ENCODE measurements around the gene MT1HL1. TPM values are rescaled to one million over a fixed set of nuclear protein-coding genes. Genes with fewer than 3 reads are reported as not detected.

Gene MT1HL1
- total RNA-seq = not detected

GRCh38 chr1:237004116-237004515 is at the start of gene MT1HL1:
TSS of gene MT1HL1 (minus strand) at chr1:237004441. CDS start at chr1:237004372, 69 bp downstream.
- H3K4me3 Mint-ChIP-seq = no peak within 1 kb of the TSS
- DNase-seq = no peak
- H3K27ac Mint-ChIP-seq = no peak within 1 kb of the TSS
- H3K9me3 Mint-ChIP-seq = no peaks in the 10 kb centered on the region
- H3K27me3 Mint-ChIP-seq = no peaks in the 10 kb centered on the region
- POLR2A ChIA-PET = no interaction called here
- no peaks in the 10 kb centered on the region for H3K4me1 Mint-ChIP-seq
- CTCF ChIA-PET = no interaction called here
- no peaks in the 10 kb centered on the region for H3K36me3 Mint-ChIP-seq (ENCODE audit: low read depth)

- H3K27ac Mint-ChIP-seq = no peak overlapping the region
- no peak for DNase-seq
- ChIA-PET POLR2A (no interaction called here), CTCF (no interaction called here)
- H3K9me3 Mint-ChIP-seq = no peaks in the 10 kb centered on the region
- no peaks in the 10 kb centered on the region for H3K36me3 Mint-ChIP-seq (ENCODE audit: low read depth)
- peaks cover 6% of the 10 kb centered on the region for H3K27me3 Mint-ChIP-seq
- H3K4me3 Mint-ChIP-seq = no peak overlapping the region
- no peaks in the 10 kb centered on the region for H3K4me1 Mint-ChIP-seq
These were observed 46.7 kb upstream of the MT1HL1 start for GRCh38 chr1:237050915-237051314.

GRCh38 chr1:237050185-237050584 is 45.9 kb upstream of the MT1HL1 start:
- no peak for DNase-seq
- ChIA-PET POLR2A (no interaction called here), CTCF (no interaction called here)
- no peaks in the 10 kb centered on the region for H3K4me1 Mint-ChIP-seq
- no peaks in the 10 kb centered on the region for H3K9me3 Mint-ChIP-seq
- no peaks in the 10 kb centered on the region for H3K36me3 Mint-ChIP-seq (ENCODE audit: low read depth)
- H3K4me3 Mint-ChIP-seq = no peak overlapping the region
- peaks cover 10% of the 10 kb centered on the region for H3K27me3 Mint-ChIP-seq
- H3K27ac Mint-ChIP-seq = no peak overlapping the region

- Mint-ChIP-seq H3K4me1 (no peaks in the 10 kb centered on the region), H3K4me3 (no peak overlapping the region), H3K27me3 (peaks cover 20% of the 10 kb centered on the region), H3K9me3 (no peaks in the 10 kb centered on the region), H3K27ac (no peak overlapping the region), H3K36me3 (ENCODE audit: low read depth) (no peaks in the 10 kb centered on the region)
- CTCF ChIA-PET = no interaction called here
- POLR2A ChIA-PET = no interaction called here
- DNase-seq = no peak
These were observed 44.6 kb upstream of the MT1HL1 start for GRCh38 chr1:237048803-237049202.

- POLR2A ChIA-PET = no interaction called here
- H3K4me3 Mint-ChIP-seq = no peak overlapping the region
- no peaks in the 10 kb centered on the region for H3K9me3 Mint-ChIP-seq
- no peak for DNase-seq
- H3K36me3 Mint-ChIP-seq (ENCODE audit: low read depth) = peaks cover 3% of the 10 kb centered on the region
- peaks cover 10% of the 10 kb centered on the region for H3K4me1 Mint-ChIP-seq
- CTCF ChIA-PET = no interaction called here
- no peak overlapping the region for H3K27ac Mint-ChIP-seq
- H3K27me3 Mint-ChIP-seq = peaks cover 46% of the 10 kb centered on the region
These were observed 41.2 kb upstream of the MT1HL1 start for GRCh38 chr1:237045278-237046016.

- Mint-ChIP-seq H3K4me3 (no peak overlapping the region), H3K4me1 (peaks cover 10% of the 10 kb centered on the region), H3K36me3 (ENCODE audit: low read depth) (peaks cover 3% of the 10 kb centered on the region), H3K27me3 (peaks cover 47% of the 10 kb centered on the region), H3K9me3 (no peaks in the 10 kb centered on the region), H3K27ac (no peak overlapping the region)
- CTCF ChIA-PET = no interaction called here
- no peak for DNase-seq
- POLR2A ChIA-PET = no interaction called here
These were observed 39.8 kb upstream of the MT1HL1 start for GRCh38 chr1:237043846-237044636.

DNA sequence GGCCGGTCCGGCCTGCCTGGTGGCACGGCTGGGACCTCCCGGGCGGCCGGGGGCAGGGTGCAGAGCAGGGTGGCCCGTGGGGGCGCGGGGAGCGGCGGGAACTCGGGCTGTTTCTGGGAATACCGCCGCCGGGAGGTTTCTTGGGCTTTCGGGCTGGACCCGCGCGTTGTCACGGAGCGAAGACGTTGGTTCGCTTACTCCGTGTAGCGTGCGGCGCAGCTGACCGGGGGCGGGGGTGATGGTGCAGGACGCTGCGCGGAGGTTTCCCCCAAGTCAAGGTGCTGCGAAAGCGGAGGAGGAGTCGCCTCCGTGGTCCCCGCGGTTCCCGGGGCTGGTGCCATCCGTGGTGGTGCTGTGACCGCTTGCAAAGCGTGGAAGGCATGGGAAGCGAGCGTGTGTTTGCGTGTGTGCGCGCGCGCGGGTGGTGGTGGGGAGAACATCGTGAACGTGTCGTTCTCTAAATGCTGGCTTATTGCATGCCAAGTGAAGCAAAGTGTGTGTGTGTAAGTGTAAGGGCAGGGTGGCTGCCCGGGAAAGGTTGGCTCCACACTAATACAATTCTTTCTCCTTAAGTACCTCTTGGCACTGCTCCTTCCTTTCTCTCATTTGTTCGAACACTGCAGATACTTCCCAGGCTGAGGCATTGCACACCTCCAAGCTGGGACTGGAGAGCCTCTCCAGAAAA is 38.8 kb upstream of the MT1HL1 start:
- no peaks in the 10 kb centered on the region for H3K9me3 Mint-ChIP-seq
- no peak for DNase-seq
- H3K4me1 Mint-ChIP-seq = peaks cover 10% of the 10 kb centered on the region
- no peak overlapping the region for H3K4me3 Mint-ChIP-seq
- CTCF ChIA-PET = no interaction called here
- no peak overlapping the region for H3K27ac Mint-ChIP-seq
- POLR2A ChIA-PET = no interaction called here
- peaks cover 49% of the 10 kb centered on the region for H3K27me3 Mint-ChIP-seq
- H3K36me3 Mint-ChIP-seq (ENCODE audit: low read depth) = peaks cover 3% of the 10 kb centered on the region

GRCh38 chr1:237042526-237042891 is 38.3 kb upstream of the MT1HL1 start:
- H3K27me3 Mint-ChIP-seq = peaks cover 49% of the 10 kb centered on the region

DNA sequence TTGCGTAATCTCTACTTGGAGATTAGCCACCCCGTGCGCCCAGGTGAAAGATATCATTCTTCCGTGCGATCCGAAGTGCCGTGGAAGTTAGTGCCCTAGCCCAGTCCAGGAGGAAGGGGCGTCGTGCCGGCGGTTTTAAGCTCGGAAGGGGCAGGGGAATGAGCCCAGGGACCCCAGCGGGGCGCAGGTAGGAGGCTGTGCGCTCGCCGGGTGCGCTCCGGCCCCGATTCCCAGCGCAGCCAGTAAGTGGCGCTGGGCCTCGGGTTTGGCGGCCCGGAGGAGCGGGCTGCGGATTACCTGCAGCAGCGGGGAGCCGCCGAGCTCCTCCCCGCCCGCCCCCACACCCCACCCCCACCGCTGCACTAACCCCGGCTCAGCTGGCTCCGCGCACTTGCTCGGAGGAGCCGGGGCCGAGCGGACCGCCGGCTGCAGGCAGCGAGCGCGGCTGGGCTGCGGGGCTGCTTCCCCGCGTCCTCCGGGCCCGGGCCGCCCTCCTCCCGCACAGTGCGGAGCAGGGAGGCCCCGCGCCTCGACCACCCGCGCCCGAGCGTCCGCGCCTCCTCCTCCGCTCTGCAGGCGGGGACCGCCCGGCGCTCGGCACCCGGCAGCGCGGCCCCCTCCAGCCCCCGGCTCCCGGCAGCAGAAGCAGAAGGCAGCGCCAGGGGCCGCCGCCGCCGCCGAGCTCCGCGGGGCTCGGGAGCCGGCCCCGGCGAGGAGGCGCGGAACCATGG is 37.7 kb upstream of the MT1HL1 start, which contains the start of gene RYR2:
TSS of gene RYR2 (plus strand) at position 390 of the 731 bp plus-strand sequence. CDS start at position 728, 338 bp downstream.
- Mint-ChIP-seq H3K4me1 (peaks cover 10% of the 10 kb centered on the region), H3K27ac (no peak within 1 kb of the TSS), H3K27me3 (peaks cover 49% of the 10 kb centered on the region), H3K36me3 (ENCODE audit: low read depth) (peaks cover 3% of the 10 kb centered on the region), H3K4me3 (peak within 1 kb of the TSS; percentile 4), H3K9me3 (no peaks in the 10 kb centered on the region)
- DNase-seq = no peak
- ChIA-PET POLR2A (no interaction called here), CTCF (no interaction called here)

More at GRCh38 chr1:237042526-237042891, 38.3 kb upstream of the MT1HL1 start:
- Mint-ChIP-seq H3K36me3 (ENCODE audit: low read depth) (peaks cover 3% of the 10 kb centered on the region), H3K9me3 (no peaks in the 10 kb centered on the region), H3K4me1 (peaks cover 10% of the 10 kb centered on the region), H3K4me3 (no peak overlapping the region), H3K27ac (no peak overlapping the region)
- POLR2A ChIA-PET = no interaction called here
- CTCF ChIA-PET = no interaction called here
- no peak for DNase-seq

DNA sequence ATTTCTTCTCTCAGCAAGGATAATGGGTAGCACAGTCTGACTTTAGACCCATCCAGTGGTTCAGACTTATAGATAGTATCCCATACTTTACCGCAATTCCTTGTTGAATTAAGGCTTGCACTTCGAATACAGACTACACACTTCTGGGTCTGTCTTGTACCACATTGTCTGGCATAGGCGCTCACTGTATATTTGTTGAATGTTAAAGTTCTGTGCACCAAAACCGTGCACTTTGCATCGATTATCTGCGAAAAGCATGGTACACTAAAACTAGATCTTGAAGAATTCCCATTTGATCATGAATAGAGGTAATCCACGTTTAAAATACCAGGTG is 37.2 kb upstream of the MT1HL1 start:
- Mint-ChIP-seq H3K36me3 (ENCODE audit: low read depth) (peaks cover 3% of the 10 kb centered on the region), H3K4me1 (peaks cover 10% of the 10 kb centered on the region), H3K27ac (no peak overlapping the region), H3K4me3 (peak overlapping the region; percentile 4), H3K9me3 (no peaks in the 10 kb centered on the region), H3K27me3 (peaks cover 49% of the 10 kb centered on the region)
- no peak for DNase-seq
- ChIA-PET POLR2A (no interaction called here), CTCF (no interaction called here)

DNA sequence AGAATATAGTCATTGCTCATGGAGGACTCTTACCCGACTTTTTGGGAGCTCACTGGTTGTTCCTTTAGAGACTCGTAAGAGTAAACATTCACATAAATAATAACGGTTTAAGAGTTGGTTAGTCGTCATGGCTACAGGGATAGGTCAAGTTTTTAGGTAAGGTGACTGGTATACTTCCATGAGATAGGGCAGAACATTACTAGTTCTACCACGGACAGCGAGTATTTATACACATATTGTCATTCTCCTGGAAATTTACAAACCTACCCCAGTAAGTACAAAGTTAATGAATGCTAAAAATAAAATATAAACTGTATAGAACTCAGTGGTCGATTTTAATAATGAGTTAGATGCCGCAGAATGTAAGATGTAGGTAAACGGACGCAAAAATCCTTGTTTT is 36.6 kb upstream of the MT1HL1 start:
- peaks cover 3% of the 10 kb centered on the region for H3K36me3 Mint-ChIP-seq (ENCODE audit: low read depth)
- peaks cover 10% of the 10 kb centered on the region for H3K4me1 Mint-ChIP-seq
- CTCF ChIA-PET = interaction anchor here (1.0 kb wide), 1 partner anchor 90 kb away, joined by 3 read pairs; no protein-coding TSS in a partner anchor
- H3K9me3 Mint-ChIP-seq = no peaks in the 10 kb centered on the region
- H3K4me3 Mint-ChIP-seq = no peak overlapping the region
- POLR2A ChIA-PET = no interaction called here
- H3K27ac Mint-ChIP-seq = no peak overlapping the region
- H3K27me3 Mint-ChIP-seq = peaks cover 44% of the 10 kb centered on the region
- no peak for DNase-seq

- H3K27ac Mint-ChIP-seq = no peak overlapping the region
These were observed 34.0 kb upstream of the MT1HL1 start for GRCh38 chr1:237038211-237038610.

DNA sequence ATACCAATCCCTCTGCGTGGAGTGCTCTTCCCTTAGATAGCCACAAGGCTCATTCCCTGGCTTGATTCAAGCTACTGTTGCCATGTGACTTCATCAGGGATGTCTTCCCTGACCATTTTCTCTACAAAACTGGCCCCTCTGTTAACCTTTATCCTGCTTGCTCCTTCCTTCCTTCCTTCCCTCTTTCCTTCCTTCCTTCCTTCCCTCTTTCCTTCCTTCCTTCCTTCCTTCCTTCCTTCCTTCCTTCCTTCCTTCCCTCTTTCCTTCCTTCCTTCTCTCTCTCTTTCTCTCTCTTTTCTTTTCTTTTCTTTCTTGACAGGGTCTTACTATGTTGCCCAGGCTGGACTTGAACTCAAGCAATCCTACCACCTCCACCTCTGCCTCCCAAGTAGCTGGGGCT is 31.5 kb upstream of the MT1HL1 start:
- Mint-ChIP-seq H3K36me3 (ENCODE audit: low read depth) (no peaks in the 10 kb centered on the region), H3K27ac (no peak overlapping the region), H3K9me3 (no peaks in the 10 kb centered on the region), H3K4me1 (no peaks in the 10 kb centered on the region), H3K4me3 (no peak overlapping the region), H3K27me3 (peaks cover 8% of the 10 kb centered on the region)
- POLR2A ChIA-PET = interaction anchor here (0.6 kb wide), 1 partner anchor 397 kb away, joined by 3 read pairs; no protein-coding TSS in a partner anchor
- DNase-seq = no peak
- CTCF ChIA-PET = no interaction called here

More at GRCh38 chr1:237038211-237038610, 34.0 kb upstream of the MT1HL1 start:
- Mint-ChIP-seq H3K36me3 (ENCODE audit: low read depth) (peaks cover 3% of the 10 kb centered on the region), H3K9me3 (no peaks in the 10 kb centered on the region), H3K4me3 (no peak overlapping the region), H3K27me3 (peaks cover 25% of the 10 kb centered on the region), H3K4me1 (peaks cover 5% of the 10 kb centered on the region)
- ChIA-PET POLR2A (no interaction called here), CTCF (no interaction called here)
- no peak for DNase-seq
